H9 (cell line): ENCODE data around the gene HSDL2. TPM values are rescaled to one million over a fixed set of nuclear protein-coding genes. Genes with fewer than 3 reads are reported as not detected.

ENCODE experiments used
- DNase-seq: peaks from one replicate; pipeline ENCODE4 v3.0.0-alpha.2; 2017
- H2AFZ ChIP-seq: one replicate; pipeline ENCODE4 v1.6.1; 2013; ENCODE audit warnings: mild to moderate bottlenecking, low read length, control low read depth, moderate library complexity
- H2AK5ac ChIP-seq: 2 replicates; pipeline ENCODE4 v1.6.1; 2013; ENCODE audit warnings: low read length, control low read depth, mixed read lengths; ENCODE audit not compliant: insufficient read length
- H2BK120ac ChIP-seq: one replicate; pipeline ENCODE4 v1.6.1; 2013; ENCODE audit warnings: low read depth, mild to moderate bottlenecking, low read length, control low read depth, inconsistent platforms; ENCODE audit not compliant: poor library complexity, severe bottlenecking
- H2BK12ac ChIP-seq: 2 replicates; pipeline ENCODE4 v1.6.1; 2013; ENCODE audit warnings: low read length, control low read depth, mixed read lengths, low read depth; ENCODE audit not compliant: insufficient read length
- H2BK15ac ChIP-seq: 2 replicates; pipeline ENCODE4 v1.6.1; 2013; ENCODE audit warnings: low read depth, low read length, control low read depth
- H2BK20ac ChIP-seq: one replicate; pipeline ENCODE4 v1.6.1; 2013; ENCODE audit warnings: low read depth, mild to moderate bottlenecking, low read length, control low read depth, inconsistent platforms; ENCODE audit not compliant: poor library complexity, severe bottlenecking
- H2BK5ac ChIP-seq: 2 replicates; pipeline ENCODE4 v1.6.1; 2013; ENCODE audit warnings: low read length, control low read depth, mixed read lengths; ENCODE audit not compliant: insufficient read length
- H3K14ac ChIP-seq: 2 replicates; pipeline ENCODE4 v1.6.1; 2013; ENCODE audit warnings: low read length, control low read depth; ENCODE audit not compliant: insufficient read depth
- H3K18ac ChIP-seq: 2 replicates; pipeline ENCODE4 v1.6.1; 2013; ENCODE audit warnings: low read depth, mild to moderate bottlenecking, mixed read lengths, low read length, control low read depth; ENCODE audit not compliant: insufficient read length
- H3K23ac ChIP-seq: 2 replicates; pipeline ENCODE4 v1.6.1; 2013; ENCODE audit warnings: low read length, control low read depth, mixed read lengths, low read depth; ENCODE audit not compliant: insufficient read length
- H3K23me2 ChIP-seq: 2 replicates; pipeline ENCODE4 v1.6.1; 2013; ENCODE audit warnings: low read depth, mild to moderate bottlenecking, mixed read lengths, low read length, control low read depth; ENCODE audit not compliant: insufficient read length, poor library complexity, severe bottlenecking
- H3K27ac ChIP-seq: 2 replicates; pipeline ENCODE4 v1.5.1; 2013; ENCODE audit warnings: low read length, control low read depth, mixed read lengths, low read depth; ENCODE audit not compliant: insufficient read length
- H3K27me3 ChIP-seq: 2 replicates; pipeline ENCODE4 v1.6.1; 2013; ENCODE audit warnings: low read length, control low read depth, inconsistent platforms; ENCODE audit not compliant: insufficient read depth
- H3K4ac ChIP-seq: 2 replicates; pipeline ENCODE4 v1.6.1; 2013; ENCODE audit warnings: low read depth, mild to moderate bottlenecking, control low read depth, inconsistent platforms, low read length, moderate library complexity
- H3K4me1 ChIP-seq: 2 replicates; pipeline ENCODE4 v1.6.1; 2013; ENCODE audit warnings: low read length, control low read depth, inconsistent platforms; ENCODE audit not compliant: insufficient read depth
- H3K4me2 ChIP-seq: 2 replicates; pipeline ENCODE4 v1.6.1; 2013; ENCODE audit warnings: low read length, control low read depth, mixed read lengths; ENCODE audit not compliant: insufficient read length, insufficient read depth
- H3K56ac ChIP-seq: 2 replicates; pipeline ENCODE4 v1.6.1; 2013; ENCODE audit warnings: low read depth, mild to moderate bottlenecking, mixed read lengths, low read length, control low read depth; ENCODE audit not compliant: insufficient read length
- H3K79me1 ChIP-seq: 2 replicates; pipeline ENCODE4 v1.6.1; 2013; ENCODE audit warnings: low read depth, mild to moderate bottlenecking, moderate library complexity, low read length, control low read depth, inconsistent platforms; ENCODE audit not compliant: insufficient read depth, poor library complexity, severe bottlenecking
- H3K79me2 ChIP-seq: 2 replicates; pipeline ENCODE4 v1.6.1; 2013; ENCODE audit warnings: low read length, control low read depth, inconsistent platforms; ENCODE audit not compliant: insufficient read depth
- H3K9ac ChIP-seq: 2 replicates; pipeline ENCODE4 v1.6.1; 2013; ENCODE audit warnings: low read length, control low read depth, mixed read lengths; ENCODE audit not compliant: insufficient read length; ENCODE audit errors: extremely low read depth
- H3K9me3 ChIP-seq: one replicate; pipeline ENCODE4 v1.6.1; 2013; ENCODE audit warnings: low read depth, low read length, inconsistent platforms; ENCODE audit not compliant: control insufficient read depth
- H3T11ph ChIP-seq: one replicate; pipeline ENCODE4 v1.6.1; 2013; ENCODE audit warnings: mild to moderate bottlenecking, low read length, control low read depth, inconsistent platforms
- H4K20me1 ChIP-seq: one replicate; pipeline ENCODE4 v1.6.1; 2013; ENCODE audit not compliant: control insufficient read depth, insufficient read length, insufficient read depth
- H4K5ac ChIP-seq: 2 replicates; pipeline ENCODE4 v1.6.1; 2013; ENCODE audit warnings: low read depth, mild to moderate bottlenecking, mixed read lengths, low read length, control low read depth; ENCODE audit not compliant: insufficient read length
- H4K8ac ChIP-seq: replicated peaks from 2 replicates; pipeline ENCODE4 v1.6.1; 2013; ENCODE audit warnings: low read length, control low read depth, mixed read lengths, low read depth; ENCODE audit not compliant: insufficient read length
- H4K91ac ChIP-seq: 2 replicates; pipeline ENCODE4 v1.6.1; 2013; ENCODE audit warnings: low read depth, mild to moderate bottlenecking, moderate library complexity, mixed read lengths, low read length, control low read depth; ENCODE audit not compliant: insufficient read length
- H3K27ac Mint-ChIP-seq, 3 experiments: 2 replicates in 2 of 3; 3 replicates in 1 of 3; pipeline ENCODE4 v1.8.0; 2020 to 2021; ENCODE audit warnings: mixed read lengths in 3 of 3, mild to moderate bottlenecking in 1 of 3, moderate library complexity in 1 of 3
- H3K27me3 Mint-ChIP-seq: 2 replicates; pipeline ENCODE4 v1.8.0; 2021; ENCODE audit warnings: low read depth, mild to moderate bottlenecking, moderate library complexity, mixed read lengths
- H3K36me3 Mint-ChIP-seq, 3 experiments: 2 replicates in 2 of 3; 3 replicates in 1 of 3; pipeline ENCODE4 v1.8.0; 2020 to 2021; ENCODE audit warnings: low read depth in 3 of 3, mixed read lengths in 3 of 3; ENCODE audit not compliant: insufficient read depth in 1 of 3
- H3K4me1 Mint-ChIP-seq, 2 experiments: 2 replicates each; pipeline ENCODE4 v1.8.0; 2020; ENCODE audit warnings: mixed read lengths in 2 of 2
- H3K4me3 Mint-ChIP-seq, 2 experiments: 2 replicates in 1 of 2; 3 replicates in 1 of 2; pipeline ENCODE4 v1.8.0; 2020 to 2021; ENCODE audit warnings: mild to moderate bottlenecking in 2 of 2, mixed read lengths in 2 of 2, moderate library complexity in 1 of 2
- H3K9me3 Mint-ChIP-seq, 2 experiments: 2 replicates in 1 of 2; 3 replicates in 1 of 2; pipeline ENCODE4 v1.8.0; 2020; ENCODE audit warnings: mild to moderate bottlenecking in 2 of 2, mixed read lengths in 2 of 2, moderate library complexity in 1 of 2
- CTCF ChIP-seq: fragments of 200-600 bp; sonication (generic); conservative IDR thresholded peaks from 3 replicates; pipeline ENCODE4 v1.8.0; 2021; ENCODE audit warnings: antibody characterized with exemption, mild to moderate bottlenecking
- WGBS: extraction: QIAGEN DNeasy Blood & Tissue Kit; methylation state at CpG from one replicate; pipeline ENCODE4 v1.1.7; 2013; ENCODE audit warnings: missing lambda C conversion rate, low lambda C conversion rate, mixed read lengths; ENCODE audit not compliant: insufficient read length; ENCODE audit errors: extremely low coverage; 5-methylcytosine and 5-hydroxymethylcytosine counted together
- total RNA-seq: library from RNA; stranded (reverse); gene quantifications from 2 replicates; pipeline ENCODE4 v1.2.1, GENCODE V29; 2021

The HSDL2 gene
- total RNA-seq, 1 experiment from 2014 or later: 16.6 TPM

GRCh38 chr9:112339886-112340285 lies 40.0 kb upstream of the HSDL2 start:
- Histone ChIP-seq H2BK120ac (no peak overlapping the region), H2BK12ac (no peak overlapping the region), H3K79me1 (no peaks in the 10 kb centered on the region), H3K27me3 (no peaks in the 10 kb centered on the region), H3K27ac (no peak overlapping the region), H3K18ac (no peak overlapping the region), H4K91ac (no peak overlapping the region), H2BK20ac (no peak overlapping the region), H2AK5ac (no peak overlapping the region), H3K9ac (no peak overlapping the region), H4K20me1 (no peaks in the 10 kb centered on the region), H4K8ac (no peak overlapping the region), H2AFZ (no peak overlapping the region), H3T11ph (no peak overlapping the region), H3K9me3 (no peaks in the 10 kb centered on the region), H3K4ac (no peak overlapping the region), H2BK5ac (no peak overlapping the region), H3K23me2 (no peaks in the 10 kb centered on the region), H4K5ac (no peak overlapping the region), H3K4me2 (no peak overlapping the region), H3K14ac (no peak overlapping the region), H3K4me1 (peaks cover 6% of the 10 kb centered on the region; the same call in 1 of the 2 replicates), H3K79me2 (no peaks in the 10 kb centered on the region), H3K23ac (no peak overlapping the region), H2BK15ac (no peak overlapping the region), H3K56ac (no peak overlapping the region)
- H3K4me1 Mint-ChIP-seq: peaks cover 6 to 8% of the 10 kb centered on the region in 2 experiments
- DNase-seq: no peak
- no peak overlapping the region for H3K27ac Mint-ChIP-seq
- no peaks in the 10 kb centered on the region for H3K27me3 Mint-ChIP-seq
- no peak overlapping the region for H3K4me3 Mint-ChIP-seq
- no CpG with 5 or more reads among the region's 3 CpGs for WGBS
- H3K36me3 Mint-ChIP-seq: no peaks in the 10 kb centered on the region; a peak in 1 of 7 replicates
- H3K9me3 Mint-ChIP-seq: peaks cover 5 to 9% of the 10 kb centered on the region in 2 experiments; a peak in 2 of 5 replicates
- no peak for TF ChIP-seq CTCF
